ENCODE data around the gene NUP62.

Gene NUP62

GRCh38 chr19:49896863-49897621 lies 32.3 kb downstream of the NUP62 start, which contains the start of gene IL4I1:
TSS of gene IL4I1 (minus strand) at chr19:49896887. CDS start at chr19:49896160, 727 bp downstream.
- H3K4me3 ChIP-seq (ENCODE audit: control insufficient read depth, low read depth, low read length) = no peak within 1 kb of the TSS
- DNase-seq (ENCODE audit: low read depth) = no peak
- no peak for TF ChIP-seq CTCF (IDR thresholded peaks at IDR 0.05; ENCODE audit: control insufficient read depth, insufficient read depth, low read depth, low read length, missing control alignments)

- no peak for DNase-seq (ENCODE audit: low read depth)
- no peak for TF ChIP-seq CTCF (IDR thresholded peaks at IDR 0.05; ENCODE audit: control insufficient read depth, insufficient read depth, low read depth, low read length, missing control alignments)
- no peak overlapping the region for H3K4me3 ChIP-seq (ENCODE audit: control insufficient read depth, low read depth, low read length)
Observed at GRCh38 chr19:49895566-49896297, 33.6 kb downstream of the NUP62 start.

- no peak overlapping the region for H3K4me3 ChIP-seq (ENCODE audit: control insufficient read depth, low read depth, low read length)
- TF ChIP-seq CTCF (IDR thresholded peaks at IDR 0.05; ENCODE audit: control insufficient read depth, insufficient read depth, low read depth, low read length, missing control alignments) = no peak
- DNase-seq (ENCODE audit: low read depth) = no peak
Observed at GRCh38 chr19:49894879-49895565, 34.3 kb downstream of the NUP62 start.

GRCh38 chr19:49894011-49894664 lies 35.2 kb downstream of the NUP62 start:
- DNase-seq (ENCODE audit: low read depth) = no peak
- TF ChIP-seq CTCF (IDR thresholded peaks at IDR 0.05; ENCODE audit: control insufficient read depth, insufficient read depth, low read depth, low read length, missing control alignments) = no peak
- H3K4me3 ChIP-seq (ENCODE audit: control insufficient read depth, low read depth, low read length) = no peak overlapping the region

- no peak overlapping the region for H3K4me3 ChIP-seq (ENCODE audit: control insufficient read depth, low read depth, low read length)
- DNase-seq (ENCODE audit: low read depth) = no peak
- TF ChIP-seq CTCF (IDR thresholded peaks at IDR 0.05; ENCODE audit: control insufficient read depth, insufficient read depth, low read depth, low read length, missing control alignments) = no peak
Observed at GRCh38 chr19:49892716-49893115, 36.6 kb downstream of the NUP62 start.

- DNase-seq (ENCODE audit: low read depth) = no peak
- no peak overlapping the region for H3K4me3 ChIP-seq (ENCODE audit: control insufficient read depth, low read depth, low read length)
- TF ChIP-seq CTCF (IDR thresholded peaks at IDR 0.05; ENCODE audit: control insufficient read depth, insufficient read depth, low read depth, low read length, missing control alignments) = no peak
Observed at GRCh38 chr19:49891393-49891792, 37.9 kb downstream of the NUP62 start.

All from AG09309 (cell line).